Measurements from ENCODE around the gene GUCY1A2.
"Not testable (repeated sequence)": the region's sequence is repeated elsewhere in the genome, so short reads cannot be mapped to it uniquely, and the experiment has no call there.

Gene GUCY1A2, protein sequence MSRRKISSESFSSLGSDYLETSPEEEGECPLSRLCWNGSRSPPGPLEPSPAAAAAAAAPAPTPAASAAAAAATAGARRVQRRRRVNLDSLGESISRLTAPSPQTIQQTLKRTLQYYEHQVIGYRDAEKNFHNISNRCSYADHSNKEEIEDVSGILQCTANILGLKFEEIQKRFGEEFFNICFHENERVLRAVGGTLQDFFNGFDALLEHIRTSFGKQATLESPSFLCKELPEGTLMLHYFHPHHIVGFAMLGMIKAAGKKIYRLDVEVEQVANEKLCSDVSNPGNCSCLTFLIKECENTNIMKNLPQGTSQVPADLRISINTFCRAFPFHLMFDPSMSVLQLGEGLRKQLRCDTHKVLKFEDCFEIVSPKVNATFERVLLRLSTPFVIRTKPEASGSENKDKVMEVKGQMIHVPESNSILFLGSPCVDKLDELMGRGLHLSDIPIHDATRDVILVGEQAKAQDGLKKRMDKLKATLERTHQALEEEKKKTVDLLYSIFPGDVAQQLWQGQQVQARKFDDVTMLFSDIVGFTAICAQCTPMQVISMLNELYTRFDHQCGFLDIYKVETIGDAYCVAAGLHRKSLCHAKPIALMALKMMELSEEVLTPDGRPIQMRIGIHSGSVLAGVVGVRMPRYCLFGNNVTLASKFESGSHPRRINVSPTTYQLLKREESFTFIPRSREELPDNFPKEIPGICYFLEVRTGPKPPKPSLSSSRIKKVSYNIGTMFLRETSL

GRCh38 chr11:107018219-107018901 is at the start of gene GUCY1A2:
GUCY1A2 (minus strand) TSS chr11:107018476; CDS start chr11:107018055, 421 bp downstream.
- no peak for FAIRE-seq

DNA sequence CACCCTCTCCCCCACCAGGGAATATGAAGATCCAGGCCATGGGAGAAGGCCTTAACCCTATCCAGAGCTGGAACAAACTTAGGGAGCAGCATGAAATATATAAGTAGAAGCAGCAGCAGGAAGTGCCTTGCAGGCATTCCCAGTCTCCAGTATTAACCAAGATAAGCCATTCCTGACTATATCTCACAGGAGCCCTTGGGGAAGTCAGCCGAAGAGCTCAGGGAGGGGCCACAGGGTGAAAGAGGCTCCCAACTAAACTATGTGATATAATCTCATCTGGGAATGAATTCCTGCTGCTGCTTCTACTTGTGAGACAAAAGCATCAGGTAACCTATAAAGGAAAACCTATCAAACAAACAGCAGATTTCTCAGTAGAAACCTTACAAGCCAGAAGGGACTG is 36.1 kb upstream of the GUCY1A2 start:
- no peak for FAIRE-seq

- not testable (repeated sequence) for FAIRE-seq
These were observed 33.1 kb upstream of the GUCY1A2 start for GRCh38 chr11:107051332-107051731.

DNA sequence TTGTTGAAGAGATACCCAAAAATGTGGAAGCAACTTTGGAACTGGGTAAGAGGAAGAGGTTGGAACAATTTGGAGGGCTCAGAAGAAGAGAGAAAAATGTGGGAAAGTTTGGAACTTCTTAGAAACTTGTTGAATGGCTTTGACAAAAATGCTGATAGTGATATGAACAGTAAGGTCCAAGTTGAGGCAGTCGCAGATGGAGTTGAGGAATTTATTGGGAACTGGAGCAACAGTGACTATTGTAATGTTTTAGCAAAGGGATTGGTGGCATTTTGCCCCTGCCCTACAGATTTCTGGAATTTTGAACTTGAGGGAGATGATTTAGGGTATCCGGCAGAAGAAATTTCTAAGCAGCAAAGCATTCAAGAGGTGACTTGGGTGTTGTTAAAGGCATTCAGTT is 32.6 kb upstream of the GUCY1A2 start:
- not testable (repeated sequence) for FAIRE-seq

GRCh38 chr11:107050121-107050520 is 31.8 kb upstream of the GUCY1A2 start:
- FAIRE-seq: no peak

GRCh38 chr11:107044503-107044902 is 26.2 kb upstream of the GUCY1A2 start:
- FAIRE-seq: no peak

- no peak for FAIRE-seq
These were observed 25.1 kb upstream of the GUCY1A2 start for GRCh38 chr11:107043242-107044006.

GRCh38 chr11:107042748-107043147 is 24.5 kb upstream of the GUCY1A2 start:
- no peak for FAIRE-seq

GRCh38 chr11:107041088-107041444 is 22.8 kb upstream of the GUCY1A2 start:
- FAIRE-seq: no peak

GRCh38 chr11:107040433-107041087 is 22.3 kb upstream of the GUCY1A2 start:
- FAIRE-seq: no peak

DNA sequence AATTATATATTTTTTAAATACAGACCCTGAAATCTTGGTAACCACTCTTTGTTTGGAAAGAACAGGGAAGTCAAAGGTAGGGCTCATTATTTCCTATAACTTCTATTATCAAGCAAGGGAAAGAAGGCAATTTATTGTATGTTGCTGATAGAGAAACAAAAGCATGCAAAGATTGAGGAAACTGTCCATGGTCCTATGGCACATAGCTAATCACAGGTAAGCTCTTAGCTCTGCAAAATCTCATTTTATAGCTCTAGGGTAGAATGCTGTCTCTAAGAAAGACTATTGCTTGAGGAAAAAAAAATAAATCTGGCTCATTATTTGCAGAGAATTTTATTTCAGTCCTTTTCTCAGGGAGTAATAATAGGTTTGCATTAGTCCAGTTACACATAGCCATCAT is 7.4 kb upstream of the GUCY1A2 start:
- FAIRE-seq: no peak

GRCh38 chr11:107020594-107020993 is 2.3 kb upstream of the GUCY1A2 start:
- FAIRE-seq: no peak

DNA sequence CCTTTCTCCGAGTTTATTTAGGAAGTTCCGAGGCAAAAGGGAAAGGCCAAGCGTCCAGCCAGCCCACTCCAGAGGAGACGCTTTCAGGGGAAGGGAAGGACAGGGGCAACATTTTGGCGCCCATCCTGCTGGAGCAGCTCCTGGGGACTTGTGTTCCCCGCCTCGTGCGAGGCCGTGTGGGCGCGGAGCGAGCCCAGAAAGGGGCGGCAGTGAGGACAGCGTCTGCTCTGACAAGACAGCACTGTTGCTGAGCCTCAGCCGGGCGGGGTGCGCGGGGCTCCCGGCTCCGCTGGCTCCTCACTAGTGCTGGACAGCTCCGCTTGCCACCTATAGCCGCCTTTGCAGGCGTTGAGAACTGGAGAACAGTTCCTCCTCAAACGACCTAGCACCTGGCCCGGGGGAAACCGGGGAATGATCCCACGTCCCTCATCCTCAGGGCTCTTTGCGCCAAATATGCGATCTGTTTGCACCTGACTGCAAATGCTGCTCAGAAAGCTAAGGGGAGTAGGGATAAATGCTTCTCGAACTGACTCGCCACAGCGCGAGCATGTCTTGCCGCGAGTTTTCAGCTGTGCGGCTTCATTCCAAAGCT is 722 bp upstream of the GUCY1A2 start:
- no peak for FAIRE-seq

- no peak for FAIRE-seq
These were observed 650 bp downstream of the GUCY1A2 start for GRCh38 chr11:107017433-107018218.

DNA sequence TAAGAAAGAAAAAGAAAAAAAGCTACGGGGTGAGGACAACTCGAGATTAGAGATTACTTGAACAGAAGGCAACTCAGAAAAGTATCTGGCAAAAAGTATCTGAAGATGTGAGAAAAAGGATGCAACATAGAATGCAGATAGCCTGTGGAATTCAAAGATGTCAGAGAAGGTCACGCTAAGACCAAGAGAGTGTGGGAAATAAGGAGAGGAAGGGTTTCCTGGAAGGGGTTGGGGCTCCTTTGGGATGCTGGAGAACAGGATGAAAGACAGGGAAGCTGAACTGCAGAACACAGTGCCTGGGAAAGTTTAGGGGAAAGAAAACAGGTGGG is 1.2 kb downstream of the GUCY1A2 start:
- FAIRE-seq: no peak

GRCh38 chr11:107014871-107015270 is 3.4 kb downstream of the GUCY1A2 start:
- FAIRE-seq: no peak

DNA sequence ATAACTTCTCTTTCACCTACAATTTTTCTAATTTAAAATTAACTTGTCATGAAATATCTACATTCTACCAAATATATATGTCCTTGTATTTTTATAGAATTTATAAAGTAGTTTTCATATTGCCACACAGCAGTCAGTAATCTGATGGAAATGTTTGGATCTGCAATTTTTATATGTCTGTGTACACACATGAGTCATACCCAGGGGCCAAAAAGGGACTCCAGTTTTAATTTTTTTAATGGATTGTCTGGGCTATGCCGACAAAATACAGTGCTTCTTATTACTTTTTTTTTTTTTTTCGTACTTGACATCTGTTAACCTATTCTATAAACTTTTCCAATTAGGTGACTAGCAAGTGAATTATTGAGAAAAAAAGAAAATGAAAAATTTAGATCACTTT is 6.3 kb downstream of the GUCY1A2 start:
- no peak for FAIRE-seq

DNA sequence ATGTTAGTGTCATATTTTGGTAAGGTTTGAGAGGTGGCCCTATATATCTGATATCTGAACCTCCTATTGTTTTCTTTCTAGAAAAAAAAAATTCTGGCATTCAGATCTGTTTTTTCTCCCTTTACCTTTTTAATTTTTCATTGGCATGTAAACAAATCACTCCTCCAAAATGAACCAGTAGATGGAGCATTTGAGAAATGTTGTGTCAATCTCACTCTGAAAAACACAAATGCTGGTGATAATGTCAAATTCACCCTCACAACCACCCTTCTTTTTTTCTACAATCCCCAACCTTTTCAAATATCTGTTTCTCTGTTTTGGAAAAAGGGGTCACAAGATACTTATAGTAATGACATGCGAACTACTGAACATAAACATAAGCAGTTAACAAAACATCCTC is 9.1 kb downstream of the GUCY1A2 start:
- no peak for FAIRE-seq

GRCh38 chr11:107006076-107006833 is 12.0 kb downstream of the GUCY1A2 start:
- FAIRE-seq: no peak

GRCh38 chr11:106999196-106999595 is 19.1 kb downstream of the GUCY1A2 start:
- no peak for FAIRE-seq

DNA sequence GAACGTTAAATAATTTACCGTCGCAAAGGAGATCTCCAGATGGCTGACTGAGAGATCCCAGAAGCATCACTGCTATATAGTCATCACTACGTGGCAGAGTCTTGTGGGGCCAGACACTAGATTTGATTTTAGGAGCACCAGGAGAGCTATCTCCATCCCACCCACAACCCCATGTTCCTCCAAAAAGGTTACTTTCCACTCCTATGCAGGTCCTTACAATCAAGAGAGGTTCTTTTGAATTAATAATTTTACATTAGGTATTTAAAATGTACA is 19.4 kb downstream of the GUCY1A2 start:
- no peak for FAIRE-seq
